H4 (cell line): ENCODE data around the gene SGCE. TPM values are rescaled to one million over a fixed set of nuclear protein-coding genes. Genes with fewer than 3 reads are reported as not detected.
"Not testable (repeated sequence)": the region's sequence is repeated elsewhere in the genome, so short reads cannot be mapped to it uniquely, and the experiment has no call there.

ENCODE experiments used
- DNase-seq: peaks from one replicate; pipeline ENCODE4 v3.0.0-alpha.2; 2015; ENCODE audit warnings: low spot score
- total RNA-seq: library from RNA; depleted of rRNA; stranded (reverse); fragments of >200 nt; shearing (Covaris generic); gene quantifications from 2 replicates; pipeline ENCODE4 v1.2.3, GENCODE V29; 2014; rRNA removed

The SGCE gene
- total RNA-seq: 114 and 120 TPM in 2 replicates

- DNase-seq: peak; percentile 87
Measured at GRCh38 chr7:94655848-94656657, at the start of gene SGCE. TSS of gene SGCE (minus strand) at chr7:94656133. CDS start at chr7:94656098, 35 bp downstream.

DNA sequence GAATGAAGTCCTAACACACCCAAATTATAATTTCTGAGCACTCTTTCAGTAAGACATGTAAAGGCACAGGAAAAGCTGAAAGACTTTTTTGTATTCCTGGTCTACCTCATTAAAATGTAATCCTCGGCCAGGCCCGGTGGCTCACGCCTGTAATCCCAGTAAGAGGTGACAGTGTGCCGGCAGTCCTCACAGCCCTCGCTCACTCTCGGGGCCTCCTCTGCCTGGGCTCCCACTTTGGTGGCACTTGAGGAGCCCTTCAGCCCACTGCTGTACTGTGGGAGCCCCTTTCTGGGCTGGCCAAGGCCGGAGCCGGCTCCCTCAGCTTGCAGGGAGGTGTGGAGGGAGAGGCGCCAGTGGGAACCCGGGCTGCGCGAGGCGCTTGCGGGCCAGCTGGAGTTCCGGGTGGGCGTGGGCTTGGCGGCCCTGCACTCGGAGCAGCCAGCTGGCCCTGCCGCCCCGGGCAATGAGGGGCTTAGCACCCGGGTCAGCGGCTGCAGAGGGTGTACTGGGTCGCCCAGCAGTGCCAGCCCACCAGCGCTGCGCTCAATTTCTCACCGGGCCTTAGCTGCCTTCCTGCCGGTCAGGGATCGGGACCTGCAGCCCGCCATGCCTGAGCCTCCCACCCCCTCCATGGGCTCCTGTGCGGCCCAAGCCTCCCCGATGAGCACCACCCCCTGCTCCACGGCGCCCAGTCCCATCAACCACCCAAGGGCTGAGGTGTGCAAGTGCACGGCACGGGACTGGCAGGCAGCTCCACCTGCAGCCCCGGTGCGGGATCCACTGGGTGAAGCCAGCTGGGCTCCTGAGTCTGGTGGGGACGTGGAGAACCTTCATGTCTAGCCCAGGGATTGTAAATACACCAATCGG, 49.5 kb upstream of the SGCE start:
- not testable (repeated sequence) for DNase-seq

DNA sequence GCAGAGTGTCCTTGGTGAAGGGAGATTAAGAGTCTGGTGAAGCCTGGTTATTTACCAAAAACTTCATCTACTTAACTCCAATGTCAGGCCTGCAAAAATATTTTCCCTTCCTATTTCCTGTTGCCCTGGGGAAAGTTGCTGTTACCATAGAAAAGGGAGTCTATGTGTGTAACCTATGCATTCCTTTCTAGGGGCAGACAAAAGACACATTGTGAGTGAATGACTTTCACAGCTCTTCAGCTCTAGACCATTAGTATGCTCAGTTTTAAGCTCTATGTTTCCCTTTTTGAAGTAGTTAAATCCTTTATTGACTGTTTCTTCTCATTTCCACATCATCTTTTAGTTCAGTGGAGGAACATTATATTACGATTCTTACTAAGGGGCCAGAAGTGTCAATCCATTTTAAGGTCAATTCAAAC, 45.6 kb upstream of the SGCE start:
- DNase-seq: peak; percentile 55

DNA sequence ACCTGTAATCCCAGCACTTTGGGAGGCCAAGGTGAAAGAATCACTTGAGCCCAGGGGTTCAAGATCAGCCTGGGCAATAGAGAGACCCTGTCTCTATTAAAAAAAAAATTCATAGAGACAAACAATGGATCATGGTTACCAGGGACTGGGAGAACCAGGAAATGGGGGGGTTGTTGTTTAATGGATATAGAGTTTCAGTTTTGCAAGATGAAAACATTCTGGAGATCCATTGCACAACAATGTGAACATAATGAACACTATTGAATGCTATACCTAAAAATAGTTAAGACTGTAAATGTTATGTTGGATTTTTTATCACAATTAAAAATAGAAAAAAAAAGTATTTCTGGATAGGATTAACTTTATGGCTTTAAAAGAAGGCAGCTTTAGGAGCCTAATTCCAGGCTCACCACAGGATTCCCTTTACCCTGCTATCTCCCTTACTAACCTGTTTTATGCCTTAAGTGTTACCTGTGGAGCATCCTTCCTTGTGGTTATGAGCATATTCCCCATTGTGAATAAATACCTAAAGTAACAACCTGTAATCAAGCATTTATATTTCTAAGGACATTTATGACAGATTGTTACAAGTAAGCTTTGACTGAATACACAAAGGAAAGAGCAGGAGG, 45.1 kb upstream of the SGCE start:
- DNase-seq: no peak

DNA sequence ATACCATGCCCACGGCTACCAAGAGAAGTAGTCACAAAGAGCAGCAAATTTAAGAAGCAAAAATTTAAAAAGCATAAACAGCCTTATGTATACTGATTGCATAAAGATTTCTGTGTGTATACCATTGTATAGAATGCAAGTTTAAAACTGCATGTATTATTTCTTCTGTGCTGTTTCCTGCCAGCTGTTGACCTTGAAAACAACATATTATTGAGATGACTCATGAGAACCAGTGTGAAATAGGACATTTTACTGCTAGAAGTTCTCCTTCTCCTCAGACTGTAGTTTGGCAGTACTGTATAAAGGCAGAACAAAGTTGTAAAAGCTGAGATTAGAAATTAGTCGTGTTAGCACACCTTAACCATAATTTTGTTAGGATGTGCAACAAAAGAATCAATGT, 42.3 kb upstream of the SGCE start:
- DNase-seq: peak; percentile 88

DNA sequence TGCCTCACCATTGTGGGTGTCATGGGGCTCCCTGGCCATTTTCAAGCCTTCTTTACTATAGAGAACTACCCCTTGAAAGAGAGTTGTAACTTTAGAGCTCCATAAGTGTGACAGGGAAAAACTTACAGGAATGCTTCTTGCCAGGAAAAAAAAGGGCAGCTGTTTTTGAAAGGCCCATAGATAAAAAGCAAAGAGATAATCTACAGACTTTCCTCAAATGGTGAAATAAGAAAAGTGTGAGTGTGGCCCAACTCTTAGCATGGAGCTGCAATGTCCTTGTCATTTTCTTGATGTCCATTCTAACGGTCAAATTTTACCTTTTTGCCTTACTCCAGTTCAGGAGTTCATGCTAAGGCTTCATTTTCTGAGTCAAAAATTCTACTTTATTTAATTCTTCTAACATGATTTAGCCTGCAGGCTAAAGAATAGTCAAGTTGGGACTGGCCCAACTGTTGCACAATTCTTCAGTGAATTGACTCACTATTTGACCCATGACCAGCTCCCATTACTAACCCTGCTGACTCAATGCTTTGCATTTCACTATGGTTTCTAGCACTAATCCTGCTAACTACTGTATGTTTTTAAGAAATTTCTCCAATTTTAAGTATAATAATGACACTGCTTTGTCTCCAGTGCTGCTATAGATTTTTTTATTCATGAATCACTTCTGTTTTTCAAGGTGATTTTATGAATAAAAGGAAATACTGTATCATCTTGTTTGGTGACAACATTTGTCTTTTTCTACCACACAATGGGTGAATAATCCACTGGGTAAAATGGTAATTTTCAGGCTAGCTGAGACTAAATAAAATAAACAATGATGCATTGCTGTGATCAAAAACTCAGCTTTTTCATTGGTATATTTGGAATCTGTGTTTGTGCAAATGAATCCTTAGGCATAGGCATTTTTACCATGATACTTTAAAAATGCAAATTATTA, 41.4 kb upstream of the SGCE start:
- DNase-seq: peak; percentile 80

- DNase-seq: no peak
Measured at GRCh38 chr7:94687810-94688209, 31.9 kb upstream of the SGCE start.

DNA sequence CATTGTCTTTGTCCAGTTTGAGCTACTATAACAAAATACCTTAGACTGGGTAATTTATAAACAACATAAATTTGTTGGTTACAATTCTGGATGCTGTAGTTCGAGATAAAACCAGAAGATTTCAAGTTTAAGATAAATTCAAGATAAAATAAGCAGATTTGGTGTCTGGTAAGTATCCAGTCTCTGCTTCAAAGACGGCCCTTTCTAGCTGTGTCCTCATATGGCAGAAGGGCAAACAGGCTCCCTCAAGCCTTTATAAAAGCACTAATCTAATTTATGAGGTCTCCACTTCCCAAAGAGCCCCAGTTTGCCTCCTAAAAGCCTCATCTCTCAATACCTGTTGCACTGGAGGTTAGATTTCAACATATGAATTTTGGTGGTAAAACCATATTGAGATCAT, 31.1 kb upstream of the SGCE start:
- no peak for DNase-seq

- DNase-seq: no peak
Measured at GRCh38 chr7:94683066-94683465, 27.1 kb upstream of the SGCE start.

- DNase-seq: no peak
Measured at GRCh38 chr7:94679358-94679757, 23.4 kb upstream of the SGCE start.

DNA sequence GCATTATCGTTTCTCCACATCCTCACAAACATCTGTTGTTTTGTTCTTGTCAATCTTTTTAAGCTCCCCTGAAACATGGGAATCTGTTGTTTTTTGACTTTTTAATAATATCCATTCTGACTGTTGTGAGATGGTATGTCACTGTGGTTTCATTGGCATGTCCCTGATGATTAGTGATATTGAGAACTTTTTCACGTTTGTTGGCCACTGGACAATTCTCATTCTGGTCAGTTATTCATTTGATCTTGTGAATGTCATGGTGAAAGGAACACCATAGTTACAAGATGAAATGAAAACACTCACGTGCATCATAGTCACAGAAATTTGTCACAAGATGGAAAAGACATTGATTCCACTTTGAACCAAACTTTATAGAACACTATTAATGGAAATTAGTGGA, 20.5 kb upstream of the SGCE start:
- DNase-seq: no peak

DNA sequence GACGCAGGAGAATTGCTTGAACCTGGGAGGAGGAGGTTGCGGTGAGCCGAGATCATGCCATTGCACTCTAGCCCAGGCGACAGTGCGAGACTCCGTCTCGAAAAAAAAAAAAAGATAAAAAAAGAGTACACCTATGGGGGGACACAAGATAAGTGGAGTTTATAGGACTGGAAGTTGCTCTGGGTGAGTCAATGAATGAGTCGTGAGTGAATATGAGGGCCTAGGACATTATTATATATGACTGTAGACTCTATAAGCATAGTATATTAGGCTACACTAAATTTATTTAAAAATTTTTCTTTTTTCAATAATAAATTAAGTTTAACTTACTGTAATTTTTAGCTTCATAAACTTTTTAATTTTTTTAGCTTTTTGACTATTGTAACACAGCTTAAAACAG, 19.4 kb upstream of the SGCE start:
- DNase-seq: no peak

GRCh38 chr7:94671444-94672235, 15.7 kb upstream of the SGCE start:
- no peak for DNase-seq

DNA sequence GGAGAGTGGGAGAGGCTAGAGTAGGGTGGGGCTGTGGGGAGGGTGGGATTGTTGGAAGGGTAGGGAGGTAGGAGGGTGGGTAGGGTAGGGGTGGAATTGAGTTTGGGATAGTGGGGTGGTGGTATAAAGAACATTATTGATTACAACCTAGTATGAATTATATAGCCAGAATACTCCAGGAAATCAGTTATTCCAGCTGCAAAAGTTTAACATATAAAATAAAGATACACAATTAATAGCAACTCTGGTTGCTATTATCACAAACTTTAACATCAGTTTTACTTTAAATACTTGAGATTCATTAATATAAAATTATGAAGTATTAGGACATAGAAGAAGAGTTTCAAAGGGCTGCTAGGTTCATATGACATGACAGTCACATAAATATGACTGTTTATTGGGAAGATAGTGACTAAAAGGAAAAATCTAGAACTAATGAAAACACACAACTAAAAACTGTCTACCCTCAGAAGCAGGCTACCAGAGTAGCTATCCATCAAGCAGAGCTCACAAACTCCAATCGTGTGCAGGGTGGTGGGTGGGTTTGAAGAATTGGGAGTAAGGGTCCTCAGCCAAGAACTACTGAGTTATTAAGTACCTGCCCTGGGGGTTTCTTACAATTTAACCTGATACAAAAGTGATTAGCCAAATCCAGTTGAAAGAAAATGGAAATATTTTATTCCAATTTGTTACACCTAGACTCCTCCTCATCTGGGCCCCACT, 14.0 kb upstream of the SGCE start:
- DNase-seq: no peak

GRCh38 chr7:94666879-94667587, 11.1 kb upstream of the SGCE start:
- DNase-seq: no peak

DNA sequence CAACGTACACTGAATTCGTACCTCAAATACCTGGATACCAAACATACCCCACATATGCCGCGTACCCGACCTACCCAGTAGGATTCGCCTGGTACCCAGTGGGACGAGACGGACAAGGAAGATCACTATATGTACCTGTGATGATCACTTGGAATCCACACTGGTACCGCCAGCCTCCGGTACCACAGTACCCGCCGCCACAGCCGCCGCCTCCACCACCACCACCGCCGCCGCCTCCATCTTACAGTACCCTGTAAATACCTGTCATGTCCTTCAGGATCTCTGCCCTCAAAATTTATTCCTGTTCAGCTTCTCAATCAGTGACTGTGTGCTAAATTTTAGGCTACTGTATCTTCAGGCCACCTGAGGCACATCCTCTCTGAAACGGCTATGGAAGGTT, 9.5 kb upstream of the SGCE start:
- DNase-seq: no peak

GRCh38 chr7:94664023-94664422, 8.1 kb upstream of the SGCE start:
- no peak for DNase-seq

DNA sequence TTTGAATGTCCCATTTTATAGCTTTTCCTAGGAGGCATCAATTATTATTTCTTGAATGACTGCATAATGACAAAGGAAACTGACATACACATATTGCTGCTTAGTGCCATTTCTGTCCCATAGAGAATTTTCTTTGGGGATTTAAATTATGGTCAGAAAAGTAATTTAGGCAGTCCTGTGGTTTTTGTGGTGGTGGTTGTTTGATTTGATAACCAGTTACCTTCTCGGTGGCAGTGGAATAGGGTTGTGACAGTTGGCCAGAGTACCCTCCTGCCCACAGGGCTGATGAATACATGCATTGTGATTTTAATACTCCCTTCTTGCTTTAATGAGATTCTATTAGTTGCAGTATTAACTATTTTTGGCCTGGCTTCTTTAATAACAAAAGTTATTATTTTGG, 6.6 kb upstream of the SGCE start:
- peak; percentile 39 for DNase-seq

DNA sequence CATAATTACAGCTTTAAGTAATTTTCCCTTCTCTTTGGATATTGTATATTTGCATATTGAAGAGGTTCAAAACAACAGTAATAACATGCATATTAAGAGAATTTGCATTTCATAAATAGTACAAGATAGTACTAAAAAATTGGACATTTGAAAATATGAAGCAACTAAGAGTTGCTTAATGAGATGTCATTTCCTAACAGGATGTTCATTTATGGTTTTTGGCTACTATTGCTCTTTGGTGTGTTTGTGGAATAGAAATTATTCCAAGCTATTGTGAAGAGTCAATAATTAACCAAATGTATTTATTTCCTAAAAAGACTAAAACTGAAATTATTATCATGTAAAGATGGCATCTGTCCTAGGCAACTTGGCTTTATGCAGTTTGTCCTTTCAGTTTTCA, 4.1 kb upstream of the SGCE start:
- no peak for DNase-seq
